ENCODE measurements around the gene MAP3K13. TPM values are rescaled to one million over a fixed set of nuclear protein-coding genes. Genes with fewer than 3 reads are reported as not detected.

Gene MAP3K13
- total RNA-seq, 3 donors from 2014 or later = 9.1 to 34.7 (median 23.9) TPM

GRCh38 chr3:185504636-185505035, 141.7 kb downstream of the MAP3K13 start:
- Histone ChIP-seq H3K4me3 (no peak overlapping the region), H3K9me3 (no peaks in the 10 kb centered on the region), H3K36me3 (no peaks in the 10 kb centered on the region), H3K27me3 (no peaks in the 10 kb centered on the region), H3K4me1 (no peaks in the 10 kb centered on the region), H3K27ac (peak overlapping the region; percentile 70 to 85)
- intact Hi-C loops (cut with DNase I; ENCODE audit: low total_unique reads) = no loop called here
- no peak for TF ChIP-seq POLR2A (IDR thresholded peaks at IDR 0.05)
- no peak for TF ChIP-seq CTCF (IDR thresholded peaks at IDR 0.05)
- TF ChIP-seq POLR2AphosphoS5 (IDR thresholded peaks at IDR 0.05) = no peak
- DNase-seq (ENCODE audit: low spot score in 2 of 2) = no peak

- intact Hi-C loops (cut with DNase I; ENCODE audit: low total_unique reads) = no loop called here
- no peak for DNase-seq (ENCODE audit: low spot score in 2 of 2)
- TF ChIP-seq POLR2A (IDR thresholded peaks at IDR 0.05) = no peak
- no peak for TF ChIP-seq CTCF (IDR thresholded peaks at IDR 0.05)
- no peak for TF ChIP-seq POLR2AphosphoS5 (IDR thresholded peaks at IDR 0.05)
- H3K4me1 ChIP-seq = no peaks in the 10 kb centered on the region
- H3K27ac ChIP-seq = no peak overlapping the region
- H3K9me3 ChIP-seq = no peaks in the 10 kb centered on the region
- H3K27me3 ChIP-seq = no peaks in the 10 kb centered on the region
- no peak overlapping the region for H3K4me3 ChIP-seq
- H3K36me3 ChIP-seq = no peaks in the 10 kb centered on the region
Observed at GRCh38 chr3:185507883-185508282, 144.9 kb downstream of the MAP3K13 start.

GRCh38 chr3:185508335-185508991, 145.5 kb downstream of the MAP3K13 start:
- H3K27ac ChIP-seq = no peak overlapping the region
- TF ChIP-seq POLR2A (IDR thresholded peaks at IDR 0.05) (no peak), POLR2AphosphoS5 (IDR thresholded peaks at IDR 0.05) (no peak)
- H3K36me3 ChIP-seq = no peaks in the 10 kb centered on the region
- no peak for DNase-seq (ENCODE audit: low spot score in 2 of 2)
- no peak overlapping the region for H3K4me3 ChIP-seq
- H3K9me3 ChIP-seq = no peaks in the 10 kb centered on the region
- intact Hi-C loops (cut with DNase I; ENCODE audit: low total_unique reads) = no loop called here
- no peaks in the 10 kb centered on the region for H3K27me3 ChIP-seq
- no peaks in the 10 kb centered on the region for H3K4me1 ChIP-seq

- Histone ChIP-seq H3K4me3 (no peak overlapping the region), H3K36me3 (no peaks in the 10 kb centered on the region), H3K9me3 (no peaks in the 10 kb centered on the region), H3K27me3 (no peaks in the 10 kb centered on the region), H3K4me1 (no peaks in the 10 kb centered on the region), H3K27ac (no peak overlapping the region)
- DNase-seq (ENCODE audit: low spot score in 2 of 2) = no peak
- TF ChIP-seq POLR2AphosphoS5 (IDR thresholded peaks at IDR 0.05) = no peak
- TF ChIP-seq POLR2A (IDR thresholded peaks at IDR 0.05) = no peak
- no peak for TF ChIP-seq CTCF (IDR thresholded peaks at IDR 0.05)
- intact Hi-C loops (cut with DNase I; ENCODE audit: low total_unique reads) = no loop called here
Observed at GRCh38 chr3:185511711-185512110, 148.8 kb downstream of the MAP3K13 start.

- H3K27me3 ChIP-seq = no peaks in the 10 kb centered on the region
- no peak for DNase-seq (ENCODE audit: low spot score in 2 of 2)
- TF ChIP-seq POLR2A (IDR thresholded peaks at IDR 0.05) (no peak), POLR2AphosphoS5 (IDR thresholded peaks at IDR 0.05) (no peak), CTCF (IDR thresholded peaks at IDR 0.05) (no peak)
- intact Hi-C loops (cut with DNase I; ENCODE audit: low total_unique reads) = no loop called here
- H3K4me3 ChIP-seq = no peak overlapping the region
- no peaks in the 10 kb centered on the region for H3K4me1 ChIP-seq
- no peaks in the 10 kb centered on the region for H3K9me3 ChIP-seq
- H3K36me3 ChIP-seq = no peaks in the 10 kb centered on the region
- H3K27ac ChIP-seq = no peak overlapping the region
Observed at GRCh38 chr3:185517387-185518130, 154.6 kb downstream of the MAP3K13 start.
